Left lobe of liver (tissue), 2 donors: ENCODE data around the gene OR56B1. TPM values are rescaled to one million over a fixed set of nuclear protein-coding genes. Genes with fewer than 3 reads are reported as not detected.

Experiments
- ATAC-seq: fragments of 200-7000 bp; cut with Tn5 transposase; one replicate; pipeline ENCODE4 v1.9.1; 2020; ENCODE audit warnings: mild to moderate bottlenecking, moderate library complexity
- DNase-seq: peaks from one replicate; pipeline ENCODE4 v3.0.0-alpha.2; 2020; ENCODE audit warnings: low spot score
- total RNA-seq: library from RNA; stranded (reverse); gene quantifications from one replicate; pipeline ENCODE4 v1.2.1, GENCODE V29; 2021
- donor health status: DM: no; HTN: no; CAD: no; lungs with moderate emphysema.
- donor health status: DM: no; HTN: yes; CAD: no.

OR56B1 gene
- total RNA-seq, 1 donor from 2014 or later = not detected

- DNase-seq (no peak), ATAC-seq (no peak)
Observed at GRCh38 chr11:5726351-5726750, 9.9 kb upstream of the OR56B1 start.

DNA sequence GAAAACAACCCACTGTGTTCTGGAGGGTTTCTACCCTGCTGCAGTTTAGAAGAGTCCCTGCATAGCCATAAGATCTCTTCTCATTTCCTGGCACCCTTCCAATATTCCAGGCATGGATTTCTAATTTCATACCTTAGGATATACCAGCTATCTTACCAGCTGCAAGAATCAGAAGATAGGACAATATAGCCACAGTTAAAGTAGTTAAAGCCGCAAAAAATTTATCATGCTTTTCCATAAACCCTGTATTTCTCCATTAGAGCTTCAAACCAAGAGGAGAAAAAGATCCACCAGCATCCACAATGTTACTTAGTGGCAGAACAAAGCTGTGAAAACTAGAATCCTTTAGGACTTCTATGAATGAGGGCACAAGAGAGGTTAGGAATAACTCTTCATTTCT is 8.6 kb upstream of the OR56B1 start:
- DNase-seq (no peak), ATAC-seq (no peak)

DNA sequence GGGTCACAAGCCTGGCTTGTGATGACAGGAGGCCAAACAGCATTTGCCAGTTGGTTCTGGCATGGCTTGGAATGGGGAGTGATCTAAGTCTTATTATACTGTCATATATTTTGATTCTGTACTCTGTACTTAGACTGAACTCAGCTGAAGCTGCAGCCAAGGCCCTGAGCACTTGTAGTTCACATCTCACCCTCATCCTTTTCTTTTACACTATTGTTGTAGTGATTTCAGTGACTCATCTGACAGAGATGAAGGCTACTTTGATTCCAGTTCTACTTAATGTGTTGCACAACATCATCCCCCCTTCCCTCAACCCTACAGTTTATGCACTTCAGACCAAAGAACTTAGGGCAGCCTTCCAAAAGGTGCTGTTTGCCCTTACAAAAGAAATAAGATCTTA is 843 bp downstream of the OR56B1 start:
- ATAC-seq = no peak
- DNase-seq = no peak

- ATAC-seq = no peak
- no peak for DNase-seq
Observed at GRCh38 chr11:5737670-5738392, 1.6 kb downstream of the OR56B1 start.

DNA sequence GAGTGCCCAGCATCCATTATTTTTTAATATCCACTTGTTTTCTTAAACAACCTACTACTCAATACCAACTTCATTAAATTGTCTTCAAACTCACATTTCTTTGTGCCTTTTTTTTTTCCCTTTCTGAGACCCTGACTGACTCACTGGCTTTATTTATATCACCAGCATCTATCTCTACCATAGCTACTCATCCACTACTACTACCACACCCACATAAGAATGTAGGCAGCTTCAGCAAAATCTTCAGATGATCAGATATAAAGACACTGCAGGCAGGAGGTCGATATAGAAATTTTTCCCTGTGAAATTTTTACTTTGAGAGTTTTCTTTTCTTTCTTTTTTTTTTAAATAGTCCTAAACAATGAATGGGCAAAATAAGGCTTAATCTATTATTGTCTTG is 2.2 kb downstream of the OR56B1 start:
- ATAC-seq (no peak), DNase-seq (no peak)

DNA sequence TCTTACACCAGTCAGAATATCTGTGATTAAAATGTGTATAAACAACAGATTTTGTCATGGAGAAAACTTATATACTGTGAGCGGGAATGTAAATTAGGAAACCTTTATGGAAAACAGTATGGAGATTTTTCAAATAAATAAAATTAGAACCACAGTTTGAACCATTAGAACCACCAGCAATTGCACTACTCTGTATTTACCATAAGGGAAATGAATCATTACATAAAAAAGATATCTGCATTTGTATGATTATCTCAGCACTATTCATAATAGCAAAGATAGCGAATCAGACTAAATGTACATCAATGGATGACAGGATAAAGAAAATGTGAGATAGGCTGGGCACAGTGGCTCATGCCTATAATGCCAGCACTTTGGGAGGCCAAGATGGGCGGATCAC is 10.4 kb downstream of the OR56B1 start:
- DNase-seq (no peak), ATAC-seq (no peak)

DNA sequence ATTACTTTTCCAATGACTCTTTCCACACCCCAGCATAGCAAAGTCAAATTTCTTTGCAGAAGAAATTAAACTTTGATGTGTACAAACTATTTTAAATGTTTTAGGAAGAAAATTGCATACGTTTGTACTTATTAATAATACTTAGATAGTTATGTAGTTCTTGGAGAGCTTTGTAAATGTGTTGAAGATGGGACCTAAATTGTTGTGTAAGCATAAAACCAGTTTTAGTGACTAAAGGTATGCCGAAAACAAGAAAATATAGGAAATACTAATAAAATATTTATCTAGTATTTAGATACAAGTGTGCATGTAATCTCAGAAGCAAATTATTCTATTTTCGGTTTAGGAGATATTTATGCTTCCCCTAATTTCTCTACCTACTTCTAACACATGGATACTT is 13.6 kb downstream of the OR56B1 start:
- DNase-seq = no peak
- no peak for ATAC-seq

GRCh38 chr11:5753943-5754342 is 17.7 kb downstream of the OR56B1 start, which contains the start of gene OR52N4:
TSS of gene OR52N4 (plus strand) at chr11:5754243. CDS start at chr11:5754741, 498 bp downstream.
- DNase-seq = no peak
- no peak for ATAC-seq

GRCh38 chr11:5767056-5767455 is 30.8 kb downstream of the OR56B1 start:
- DNase-seq (no peak), ATAC-seq (no peak)

DNA sequence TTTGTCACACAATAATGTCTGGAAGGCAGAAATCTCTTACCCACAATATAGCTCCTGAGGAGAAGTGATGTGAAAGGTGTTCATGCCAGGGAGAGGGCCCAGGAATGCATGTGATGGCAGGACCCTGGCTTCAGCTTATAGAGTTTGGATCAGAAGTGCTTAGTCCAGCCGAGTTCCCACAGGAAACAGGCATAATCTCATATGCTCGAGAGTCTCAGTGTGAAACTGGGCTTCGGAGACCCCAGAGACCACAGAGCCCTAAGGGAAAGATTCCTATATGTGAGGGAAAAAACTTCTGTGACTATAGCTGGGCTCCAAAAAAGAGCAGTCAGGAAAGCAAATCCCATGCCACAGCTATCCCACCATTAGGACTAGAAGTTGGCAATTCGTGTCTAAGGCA is 47.0 kb downstream of the OR56B1 start, which contains the start of gene OR52N5:
Gene OR52N5, minus strand, starts transcription at position 101 of the 400 bp plus-strand sequence. CDS start 4,721 bp downstream, outside the sequence.
- ATAC-seq (no peak), DNase-seq (no peak)

Other genes starting within 250 kb of the OR56B1 start
- not detected for gene OR52D1, start 247.8 kb upstream of the OR56B1 start, total RNA-seq
- not detected for gene UBQLN3, start 226.5 kb upstream of the OR56B1 start, total RNA-seq
- 0.23 TPM for gene UBQLNL, start 219.7 kb upstream of the OR56B1 start, total RNA-seq
- gene OR52H1, start 187.9 kb upstream of the OR56B1 start, total RNA-seq = 0.18 TPM
- not detected for gene OR52B6, start 155.6 kb upstream of the OR56B1 start, total RNA-seq
- gene TRIM6, start 139.8 kb upstream of the OR56B1 start, total RNA-seq = 0.25 TPM
- 1.3 TPM for gene TRIM34, start 111.4 kb upstream of the OR56B1 start, total RNA-seq
- gene TRIM5, start 51.4 kb upstream of the OR56B1 start, total RNA-seq = 19.4 TPM
- gene TRIM22, start 46.7 kb upstream of the OR56B1 start, total RNA-seq = 8.0 TPM
- gene OR52N4, start 17.8 kb downstream of the OR56B1 start, total RNA-seq = not detected
- 0.10 TPM for gene OR52N5, start 46.9 kb downstream of the OR56B1 start, total RNA-seq
- not detected for gene OR52N1, start 54.8 kb downstream of the OR56B1 start, total RNA-seq
- gene OR52N2, start 72.5 kb downstream of the OR56B1 start, total RNA-seq = not detected
- gene OR52E6, start 105.4 kb downstream of the OR56B1 start, total RNA-seq = not detected
- gene OR52E8, start 121.2 kb downstream of the OR56B1 start, total RNA-seq = not detected
- gene OR52E4, start 144.2 kb downstream of the OR56B1 start, total RNA-seq = not detected
- not detected for gene OR52E5, start 156.8 kb downstream of the OR56B1 start, total RNA-seq
- not detected for gene OR56A3, start 205.8 kb downstream of the OR56B1 start, total RNA-seq
- not detected for gene OR56A5, start 232.0 kb downstream of the OR56B1 start, total RNA-seq